22Rv1 (cell line): ENCODE results near the gene KRTAP17-1.

Source experiments
- H3K27ac ChIP-seq: fragments of 450-650 bp; 2 replicates; pipeline ENCODE4 v1.5.1; 2017
- ZFX ChIP-seq: fragments of 450-650 bp; IDR thresholded peaks from 2 replicates; pipeline ENCODE4 v1.6.1; 2017; ENCODE audit warnings: antibody characterized with exemption, borderline replicate concordance
- TF ChIP-seq, protein P1 (sequence below): fragments of 450-650 bp; IDR thresholded peaks from 2 replicates; pipeline ENCODE4 v1.5.1; 2017; ENCODE audit warnings: mild to moderate bottlenecking

Gene KRTAP17-1

DNA sequence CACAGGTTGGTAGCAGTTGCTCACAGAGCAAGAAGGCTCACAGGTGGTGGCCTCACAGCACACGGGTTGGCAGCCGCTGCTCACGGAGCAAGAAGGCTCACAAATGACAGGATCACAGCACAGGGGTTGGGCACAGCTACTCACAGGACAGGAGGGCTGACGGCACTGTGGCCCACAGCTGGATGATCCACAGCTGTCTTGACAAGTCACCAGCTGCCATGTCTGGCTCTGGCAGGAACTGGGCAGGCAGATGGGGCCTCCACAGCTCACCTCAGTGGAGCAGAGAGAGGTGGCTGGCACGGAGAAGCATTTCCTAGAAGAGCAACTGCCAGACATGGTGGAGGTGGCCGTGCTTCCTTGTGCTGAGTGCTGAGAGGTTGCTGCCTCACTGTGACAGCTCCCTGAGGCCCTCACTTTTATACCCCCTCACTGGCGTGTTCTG, 6.6 kb downstream of the KRTAP17-1 start, which contains the start of gene KRTAP16-1:
Gene KRTAP16-1, minus strand, starts transcription at position 392 of the 442 bp plus-strand sequence. Its CDS starts 56 bp downstream, at position 336.
- H3K27ac ChIP-seq, result no peak within 1 kb of the TSS
- TF ChIP-seq ZFX, result no peak
- TF ChIP-seq, protein P1, sequence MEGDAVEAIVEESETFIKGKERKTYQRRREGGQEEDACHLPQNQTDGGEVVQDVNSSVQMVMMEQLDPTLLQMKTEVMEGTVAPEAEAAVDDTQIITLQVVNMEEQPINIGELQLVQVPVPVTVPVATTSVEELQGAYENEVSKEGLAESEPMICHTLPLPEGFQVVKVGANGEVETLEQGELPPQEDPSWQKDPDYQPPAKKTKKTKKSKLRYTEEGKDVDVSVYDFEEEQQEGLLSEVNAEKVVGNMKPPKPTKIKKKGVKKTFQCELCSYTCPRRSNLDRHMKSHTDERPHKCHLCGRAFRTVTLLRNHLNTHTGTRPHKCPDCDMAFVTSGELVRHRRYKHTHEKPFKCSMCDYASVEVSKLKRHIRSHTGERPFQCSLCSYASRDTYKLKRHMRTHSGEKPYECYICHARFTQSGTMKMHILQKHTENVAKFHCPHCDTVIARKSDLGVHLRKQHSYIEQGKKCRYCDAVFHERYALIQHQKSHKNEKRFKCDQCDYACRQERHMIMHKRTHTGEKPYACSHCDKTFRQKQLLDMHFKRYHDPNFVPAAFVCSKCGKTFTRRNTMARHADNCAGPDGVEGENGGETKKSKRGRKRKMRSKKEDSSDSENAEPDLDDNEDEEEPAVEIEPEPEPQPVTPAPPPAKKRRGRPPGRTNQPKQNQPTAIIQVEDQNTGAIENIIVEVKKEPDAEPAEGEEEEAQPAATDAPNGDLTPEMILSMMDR, result no peak

DNA sequence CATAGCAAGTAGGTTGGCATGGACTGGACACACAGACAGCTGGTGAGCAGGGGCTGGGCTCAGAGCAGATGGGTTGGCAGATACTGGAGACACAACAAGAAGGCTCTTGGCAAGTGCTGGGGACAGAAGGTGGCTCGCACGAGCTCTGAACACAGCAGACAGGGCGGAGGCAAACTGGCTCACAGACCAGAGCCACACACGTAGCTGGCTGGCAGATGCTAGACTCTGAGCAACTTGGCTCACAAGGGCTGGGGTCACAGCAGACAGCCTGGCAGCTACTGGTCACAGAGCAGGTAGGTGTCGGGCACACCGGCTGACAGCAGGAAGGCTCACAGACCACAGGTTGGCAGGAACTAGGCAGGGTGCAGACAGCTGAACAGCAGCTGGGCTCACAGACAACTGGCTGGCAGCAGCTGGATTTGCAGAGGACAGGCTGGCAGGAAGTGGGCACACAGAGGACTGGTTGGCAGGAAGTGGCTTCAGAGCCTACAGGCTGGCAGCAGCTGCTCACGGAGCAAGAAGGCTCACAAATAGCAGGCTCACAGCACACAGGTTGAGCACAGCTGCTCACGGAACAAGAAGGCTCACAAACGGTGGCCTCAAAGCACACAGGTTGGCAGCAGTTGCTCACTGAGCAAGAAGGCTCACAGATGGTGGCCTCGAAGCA, 7.1 kb downstream of the KRTAP17-1 start:
- H3K27ac ChIP-seq, result no peak overlapping the region
- TF ChIP-seq, protein P1, result no peak
- no peak for TF ChIP-seq ZFX

DNA sequence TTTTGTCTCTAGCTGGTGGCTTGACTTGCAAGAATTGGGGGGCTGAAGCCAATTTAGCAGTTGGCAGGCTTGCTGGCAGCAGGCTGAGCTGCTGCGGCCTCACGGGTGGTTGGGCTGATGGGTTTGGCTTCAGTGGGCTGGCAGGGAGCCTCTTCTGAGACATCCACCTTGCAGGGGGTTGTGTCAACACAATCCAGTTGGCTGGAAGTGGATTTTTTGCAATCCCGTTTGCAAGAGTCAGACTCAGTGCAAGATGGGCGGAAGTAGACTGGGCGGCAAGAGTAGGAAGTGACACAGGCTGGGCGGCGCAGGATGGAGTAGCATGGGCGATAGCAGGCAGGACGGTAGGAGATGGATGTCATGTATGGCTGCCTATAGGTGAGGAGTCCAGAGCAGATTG, 7.9 kb downstream of the KRTAP17-1 start:
- no peak overlapping the region for H3K27ac ChIP-seq
- no peak for TF ChIP-seq ZFX
- TF ChIP-seq, protein P1, result no peak

DNA sequence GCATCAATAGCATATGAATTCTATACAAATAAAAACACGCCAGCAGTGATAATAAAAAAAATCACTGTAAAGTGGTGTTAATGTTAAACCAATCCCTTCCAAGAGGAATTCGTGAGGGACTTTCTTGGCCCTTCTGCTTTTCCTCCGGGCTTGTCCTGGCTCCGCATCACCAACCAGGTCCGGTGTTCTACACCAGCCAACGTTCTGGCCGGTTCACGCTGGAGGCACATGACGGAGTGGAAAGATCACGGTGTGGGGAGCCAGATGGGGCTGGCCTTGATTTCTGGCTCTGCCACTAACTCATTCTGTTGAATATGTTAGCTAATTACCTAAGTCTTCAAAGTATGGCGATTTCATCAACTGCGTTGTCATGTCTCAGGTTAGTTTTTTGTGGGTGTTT, 11.4 kb downstream of the KRTAP17-1 start:
- TF ChIP-seq ZFX, result no peak
- TF ChIP-seq, protein P1, result no peak
- H3K27ac ChIP-seq, result no peak overlapping the region

DNA sequence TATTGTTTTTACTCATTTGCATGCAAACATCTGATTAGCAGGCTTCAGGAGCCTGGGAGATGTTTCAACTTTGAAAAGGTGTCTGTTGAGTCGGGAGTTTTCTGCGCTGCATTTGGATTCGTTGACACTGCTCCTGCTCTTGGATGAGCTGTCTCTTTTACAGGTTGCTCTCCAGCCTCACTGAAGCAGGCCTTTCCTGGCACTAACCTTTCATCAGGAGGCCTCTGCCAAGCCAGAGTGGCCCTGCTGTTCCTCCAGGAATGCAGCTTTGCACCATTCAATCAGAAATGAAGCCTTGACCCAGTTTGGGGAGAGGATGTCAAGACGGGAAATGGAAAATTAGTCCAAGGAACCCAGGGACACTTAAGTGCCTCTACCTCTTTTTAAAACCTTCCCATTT, 12.5 kb downstream of the KRTAP17-1 start:
- TF ChIP-seq ZFX, result no peak
- TF ChIP-seq, protein P1, result no peak
- H3K27ac ChIP-seq, result no peak overlapping the region

DNA sequence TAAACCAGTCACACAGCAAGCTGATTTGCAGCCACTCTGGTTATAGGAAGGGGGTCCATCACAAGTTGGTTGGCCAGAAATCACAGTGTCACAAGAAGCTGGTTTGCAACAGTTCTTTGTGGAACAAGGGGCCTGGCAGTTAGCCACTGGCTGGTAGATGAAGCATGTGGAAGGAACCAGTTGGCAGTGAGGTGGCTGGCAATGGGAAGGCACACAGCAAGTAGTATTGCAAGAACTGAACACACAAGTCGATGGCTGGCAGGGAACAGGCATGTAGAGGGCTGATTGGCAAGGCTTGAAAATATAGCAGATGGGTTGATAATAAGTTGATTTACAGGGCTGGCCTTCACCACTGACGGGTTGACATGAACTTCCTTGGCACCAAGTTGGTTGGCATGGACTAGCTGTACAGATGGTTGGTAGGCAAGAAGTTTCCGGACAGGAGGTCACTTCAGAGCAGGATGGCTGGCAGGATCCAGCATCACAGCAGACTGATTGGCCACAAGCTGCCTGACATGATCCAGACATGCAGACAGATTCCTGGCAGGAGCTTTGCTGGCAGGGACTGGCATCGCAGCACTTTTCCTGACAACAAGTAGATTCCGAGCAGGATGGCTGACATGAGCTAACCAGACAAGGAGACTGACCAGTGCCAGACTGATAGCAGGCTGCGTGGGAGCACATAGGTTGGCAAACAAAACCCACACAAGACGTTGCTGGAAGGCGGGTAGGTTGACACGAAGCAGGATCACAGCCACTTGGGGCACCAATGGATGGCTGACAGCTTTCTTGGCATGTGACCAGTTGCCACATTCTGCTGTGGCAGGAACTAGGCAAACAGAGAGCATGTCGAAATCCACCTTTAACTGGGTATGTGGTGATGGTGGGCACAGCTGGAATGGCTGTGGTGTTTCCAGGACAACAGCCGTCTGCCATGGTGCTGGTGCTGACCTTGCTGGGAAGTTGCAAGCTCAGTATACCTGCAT, 13.3 kb downstream of the KRTAP17-1 start, which contains the start of gene KRTAP29-1:
Gene KRTAP29-1, minus strand, starts transcription at position 936 of the 986 bp plus-strand sequence. Its CDS starts 0 bp downstream, at position 936.
- TF ChIP-seq, protein P1, result no peak
- no peak for TF ChIP-seq ZFX
- H3K27ac ChIP-seq, result no peak within 1 kb of the TSS
